Inferior parietal cortex (tissue), 1 donor: ENCODE results near the gene RAB12.
"Not testable (repeated sequence)": the region's sequence is repeated elsewhere in the genome, so short reads cannot be mapped to it uniquely, and the experiment has no call there.

Experiments
- DNase-seq: peaks from one replicate; pipeline ENCODE4 v3.0.0-alpha.2; 2016; ENCODE audit errors: extremely low spot score

The RAB12 gene

DNA sequence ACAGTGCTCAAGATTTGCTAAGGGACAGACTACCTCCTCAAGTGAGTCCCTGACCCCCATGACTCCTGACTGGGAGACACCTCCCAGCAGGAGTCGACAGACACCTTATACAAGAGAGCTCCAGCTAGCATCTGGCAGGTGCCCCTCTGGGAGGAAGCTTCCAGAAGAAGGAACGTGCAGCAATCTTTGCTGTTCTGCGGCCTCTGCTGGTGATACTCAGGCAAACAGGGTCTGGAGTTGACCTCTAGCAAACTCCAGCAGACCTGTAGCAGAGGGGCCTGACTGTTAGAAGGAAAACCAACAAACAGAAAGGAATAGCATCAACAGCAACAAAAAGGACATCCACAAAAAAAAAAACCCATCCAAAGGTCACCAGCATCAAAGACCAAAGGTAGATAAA is 38.1 kb downstream of the RAB12 start:
- DNase-seq: not testable (repeated sequence)

GRCh38 chr18:8651478-8652261 is 42.4 kb downstream of the RAB12 start:
- not testable (repeated sequence) for DNase-seq

DNA sequence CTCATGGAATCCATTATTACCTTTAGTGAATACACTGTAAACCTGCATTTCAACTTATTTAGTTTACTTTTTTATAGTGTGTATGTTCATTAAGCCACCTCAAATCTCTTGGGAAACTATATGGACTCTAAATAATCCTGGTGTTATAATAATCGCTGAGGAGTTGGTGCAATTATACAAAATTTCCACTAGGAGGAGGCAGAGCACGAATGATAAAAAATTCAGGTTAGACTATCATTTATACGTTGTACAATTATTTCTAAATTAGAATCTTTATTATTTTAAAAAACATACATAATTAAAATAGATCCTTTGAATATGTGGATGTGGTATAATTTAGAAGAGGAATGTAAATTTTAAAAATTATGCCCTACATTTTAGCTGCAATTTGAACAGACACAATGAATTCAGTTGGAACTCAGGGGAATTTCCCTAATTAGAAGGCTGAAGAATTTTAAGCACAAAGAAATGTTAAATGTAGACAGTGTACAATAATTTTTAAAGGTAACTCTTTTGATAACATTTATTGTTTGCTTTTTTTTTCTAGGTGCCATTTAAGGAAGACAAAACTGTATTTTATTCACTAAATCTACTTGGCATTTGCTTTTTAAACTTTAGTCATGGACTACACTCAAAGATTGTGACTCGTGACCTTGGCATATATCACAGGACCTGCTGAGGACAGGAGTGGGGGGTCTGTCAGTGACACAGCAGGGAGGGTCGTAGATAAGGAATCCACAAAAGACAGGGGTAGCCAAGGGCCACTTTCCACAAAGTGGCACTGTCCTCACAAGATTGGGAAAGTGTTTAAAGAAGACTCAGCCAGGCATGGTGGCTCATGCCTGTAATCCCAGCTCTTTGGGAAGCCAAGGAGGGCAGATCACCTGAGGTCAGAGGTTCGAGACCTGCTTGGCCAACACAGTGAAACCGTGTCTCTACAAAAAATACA is 45.5 kb downstream of the RAB12 start:
- DNase-seq: peak; percentile 75

GRCh38 chr18:8656232-8656631 is 47.0 kb downstream of the RAB12 start:
- DNase-seq: no peak

GRCh38 chr18:8657050-8657820 is 48.0 kb downstream of the RAB12 start:
- no peak for DNase-seq

GRCh38 chr18:8657873-8658470 is 48.7 kb downstream of the RAB12 start:
- no peak for DNase-seq

DNA sequence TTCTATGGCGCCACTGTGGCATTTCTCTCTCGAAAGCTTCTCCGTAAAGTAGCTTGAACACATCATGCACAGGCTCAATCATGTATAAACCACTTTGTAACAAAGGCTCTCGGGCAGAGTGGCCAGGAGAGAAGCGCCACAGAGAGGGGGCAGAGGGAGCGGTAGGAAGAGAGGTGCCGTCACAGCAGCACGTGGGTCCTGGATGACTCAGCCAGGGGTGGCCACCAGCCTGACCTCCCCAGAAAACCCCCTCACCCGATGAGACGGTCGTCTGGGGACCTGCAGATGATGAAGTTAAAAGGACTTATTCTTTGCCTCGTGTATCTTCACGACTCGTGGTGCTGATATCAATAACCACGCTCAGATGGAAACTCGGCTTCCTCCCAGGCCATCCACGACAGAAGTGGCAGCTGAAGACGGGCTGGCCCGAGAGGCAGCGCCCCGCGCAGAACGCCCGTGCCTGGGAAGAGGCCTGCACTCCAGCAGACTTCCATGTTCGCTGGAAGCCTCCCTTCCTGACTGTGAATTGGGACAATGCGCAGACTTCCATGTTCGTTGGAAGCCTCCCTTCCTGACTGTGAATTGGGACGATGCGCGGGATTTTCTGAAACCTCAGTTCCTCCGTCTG is 49.7 kb downstream of the RAB12 start:
- DNase-seq: no peak

GRCh38 chr18:8659609-8660242 is 50.5 kb downstream of the RAB12 start:
- no peak for DNase-seq

DNA sequence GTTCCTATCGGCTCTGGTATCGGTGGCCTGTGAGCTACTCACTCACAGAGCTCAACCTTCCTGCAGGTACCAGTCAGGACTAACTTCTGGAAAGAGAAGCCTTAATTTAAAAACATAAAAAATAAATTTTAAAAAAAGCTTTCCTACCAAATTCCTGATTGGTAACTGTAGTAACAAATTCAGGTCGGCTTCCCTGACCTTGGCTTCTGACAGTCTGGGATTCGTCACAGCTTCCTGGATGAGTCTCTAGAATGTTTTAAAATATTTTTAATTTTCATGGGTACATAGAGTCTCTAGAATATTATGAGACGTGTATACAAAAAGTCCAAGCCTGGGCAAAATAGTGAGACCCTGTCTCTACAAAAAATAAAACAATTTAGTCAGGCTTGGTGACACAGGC is 51.1 kb downstream of the RAB12 start:
- DNase-seq: no peak

DNA sequence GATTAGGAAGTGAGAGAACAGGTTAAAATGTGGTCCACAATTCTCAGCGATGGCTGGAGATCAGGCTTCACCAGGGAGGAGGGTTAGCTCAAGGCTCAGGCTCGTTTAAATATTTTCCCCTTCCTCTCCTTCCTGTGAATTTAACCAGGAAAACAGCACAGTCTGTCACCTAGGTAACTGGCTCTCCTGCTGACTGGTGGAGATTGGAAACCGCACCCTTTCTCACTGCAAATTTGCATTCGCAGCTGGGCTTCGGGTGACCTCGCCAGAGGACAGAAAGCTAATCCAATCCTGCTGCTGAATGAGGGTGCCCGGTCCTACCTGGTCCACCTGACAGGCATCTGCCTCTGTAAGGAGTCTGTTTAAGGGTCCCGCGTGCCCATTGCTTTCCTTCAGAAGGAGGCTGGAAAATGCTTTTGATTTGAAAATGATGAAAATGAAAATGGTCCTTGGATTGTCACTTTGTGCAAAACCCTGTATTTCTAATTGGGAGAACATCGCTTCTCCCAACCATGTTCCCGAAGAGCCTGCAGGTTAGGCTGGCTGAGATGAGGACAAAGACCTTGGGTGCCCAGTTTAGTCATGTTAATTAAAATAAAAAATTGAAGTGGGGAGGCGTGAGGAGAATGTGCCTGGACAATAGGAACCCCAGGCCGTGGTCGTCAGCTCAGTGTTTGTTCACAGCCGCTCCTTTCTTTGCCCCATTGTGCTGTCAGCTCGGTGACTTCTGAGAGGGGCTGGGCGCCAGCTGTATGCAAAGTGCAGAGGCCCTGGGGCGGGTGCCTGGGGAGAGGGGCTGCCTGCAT is 52.7 kb downstream of the RAB12 start:
- no peak for DNase-seq

DNA sequence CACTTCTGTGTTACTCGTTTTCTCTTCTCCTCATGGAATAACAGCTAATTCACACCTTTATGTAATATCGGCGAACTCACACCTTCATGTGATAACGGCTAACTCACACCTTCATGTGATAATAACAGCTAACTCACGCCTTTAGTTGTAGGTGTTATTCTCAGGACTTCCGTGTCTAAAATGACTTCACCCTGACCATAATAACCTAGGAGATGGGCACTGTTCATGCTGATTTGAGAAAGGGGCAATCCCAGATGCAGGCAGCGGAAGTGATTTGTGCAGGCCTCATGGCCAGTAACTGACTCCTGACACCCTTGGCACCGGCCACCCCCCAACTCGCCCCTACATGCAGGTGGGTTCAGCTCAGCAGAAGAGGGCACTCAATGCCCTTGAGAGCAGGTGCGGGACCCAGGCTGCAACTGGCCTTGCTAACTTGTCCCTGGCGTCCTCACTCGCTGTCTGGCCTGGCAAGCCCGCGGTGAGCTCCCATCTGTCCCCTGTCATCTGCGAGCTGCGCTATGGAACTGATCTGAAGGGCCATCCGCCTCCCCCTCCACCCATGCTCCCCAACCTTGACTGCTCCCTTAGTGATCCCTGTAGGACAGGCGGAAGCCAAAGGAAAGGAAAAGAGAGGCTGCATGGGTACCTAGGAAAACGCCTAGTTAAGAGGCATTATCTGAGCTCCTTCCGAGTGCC is 53.5 kb downstream of the RAB12 start:
- DNase-seq: no peak

DNA sequence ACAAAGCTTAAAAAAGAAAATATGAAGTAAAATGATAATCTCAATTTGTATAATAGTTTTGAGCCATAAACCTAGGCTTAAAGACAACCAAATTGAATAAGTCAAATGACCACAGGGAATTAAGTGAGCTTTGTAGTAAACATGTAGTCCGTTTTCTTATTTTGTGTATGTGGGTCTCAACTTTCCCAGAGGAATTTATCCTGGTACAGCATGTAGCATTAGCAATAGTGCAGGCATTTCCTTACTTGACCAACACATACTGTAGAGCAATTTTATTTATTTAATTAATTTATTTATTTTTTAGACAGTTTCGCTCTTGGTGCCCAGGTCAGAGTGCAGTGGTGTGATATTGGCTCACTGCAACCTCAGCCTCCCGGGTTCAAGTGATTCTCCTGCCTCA is 58.6 kb downstream of the RAB12 start:
- DNase-seq: no peak

DNA sequence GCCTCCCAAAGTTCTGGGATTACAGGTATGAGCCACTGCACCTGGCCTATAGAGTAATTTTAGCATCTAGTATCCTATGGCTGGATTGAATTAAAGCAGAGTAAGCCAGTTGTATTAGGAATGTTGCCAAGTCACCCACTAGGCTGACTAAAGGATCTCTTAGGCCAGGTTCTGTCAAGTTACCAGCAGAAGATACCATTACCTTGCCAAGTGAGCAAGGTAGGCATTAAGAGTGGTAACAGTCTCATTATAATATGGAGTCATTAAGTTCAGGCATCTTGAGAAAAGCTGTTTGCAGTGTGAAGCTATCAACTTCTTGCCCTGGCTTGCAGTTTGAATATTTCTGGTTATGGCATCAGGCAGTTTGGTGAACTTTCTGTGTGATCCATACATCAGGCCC is 59.1 kb downstream of the RAB12 start:
- DNase-seq: no peak

DNA sequence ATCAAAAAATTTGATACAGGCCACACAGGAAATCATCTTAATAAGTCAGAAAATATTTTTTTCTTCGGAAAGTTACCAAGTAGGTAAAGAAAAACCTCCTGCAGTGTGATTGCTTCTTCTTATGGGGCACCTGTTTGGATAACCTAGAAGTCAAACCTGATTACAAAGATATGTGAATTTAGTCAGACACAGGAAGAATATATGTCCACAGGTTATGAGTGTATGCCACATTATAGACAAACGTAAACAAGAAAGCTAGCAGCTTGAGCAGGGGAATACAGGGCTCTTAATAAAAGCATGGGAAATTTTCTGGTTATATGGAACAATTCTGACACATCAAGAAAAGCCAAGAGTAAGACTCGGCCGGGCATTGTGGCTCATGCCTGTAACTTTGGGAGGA is 60.3 kb downstream of the RAB12 start:
- no peak for DNase-seq

GRCh38 chr18:8673256-8674209 is 64.3 kb downstream of the RAB12 start:
- DNase-seq: no peak

GRCh38 chr18:8675057-8675456 is 65.8 kb downstream of the RAB12 start:
- DNase-seq: no peak

GRCh38 chr18:8681196-8681595 is 72.0 kb downstream of the RAB12 start:
- no peak for DNase-seq

DNA sequence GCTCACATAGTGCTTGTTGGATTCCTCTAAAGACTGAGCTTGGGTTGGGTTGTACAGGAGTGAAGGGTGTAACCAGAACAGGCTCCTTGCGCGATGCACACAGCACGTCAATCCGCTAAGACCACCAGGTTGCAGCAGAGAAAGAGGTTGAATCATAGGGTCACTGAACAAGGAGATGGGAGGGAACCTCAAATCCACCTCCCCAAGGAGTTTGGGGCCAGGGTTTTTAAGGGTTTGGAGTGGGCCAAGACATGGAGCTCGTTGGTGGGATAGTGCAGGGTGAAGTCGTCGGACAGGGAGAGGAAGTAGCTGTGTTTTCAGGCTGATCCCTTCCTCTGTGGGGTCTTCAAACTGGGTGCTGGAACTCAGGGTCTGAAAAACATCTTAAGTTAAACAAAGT is 75.3 kb downstream of the RAB12 start:
- DNase-seq: no peak
